ENCODE data around the gene SHD.

SHD gene

DNA sequence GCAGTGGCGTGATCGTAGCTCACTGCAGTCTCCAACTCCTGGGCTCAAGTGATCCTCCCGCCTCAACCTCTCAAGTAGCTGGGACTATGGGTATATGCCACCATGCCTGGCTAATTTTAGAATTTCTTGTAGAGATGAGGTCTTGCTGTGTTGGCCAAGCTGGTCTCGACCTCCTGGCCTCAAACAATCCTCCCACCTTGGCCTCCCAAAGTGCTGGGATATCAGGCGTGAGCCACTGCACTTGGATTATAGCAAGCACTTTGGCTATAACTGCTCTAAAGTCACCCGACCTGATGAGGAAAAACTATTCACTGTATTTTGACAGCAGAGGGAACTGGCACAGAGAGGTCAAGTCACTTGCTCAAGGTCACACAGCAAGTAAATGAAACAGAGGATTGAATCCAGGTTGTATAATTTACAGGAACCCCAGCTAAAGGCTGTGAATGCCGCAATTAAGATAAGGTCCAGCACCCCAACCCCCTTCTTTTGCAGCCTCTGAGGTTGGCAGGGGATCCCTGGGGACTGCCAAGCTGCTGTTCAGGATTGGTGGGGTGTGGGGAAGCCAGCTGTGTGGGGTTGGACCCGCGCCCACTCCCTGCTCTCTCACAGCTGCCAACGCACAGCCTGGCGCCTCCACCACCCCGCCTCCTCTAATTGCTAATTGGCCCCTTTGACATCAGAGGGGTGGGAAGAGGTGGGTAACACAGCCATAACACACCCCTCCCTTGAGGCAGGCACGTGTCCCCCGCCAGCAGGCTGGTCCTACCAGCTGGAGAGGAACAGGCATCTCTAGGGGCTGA lies 17.1 kb downstream of the SHD start:
- no peak overlapping the region for H3K27ac ChIP-seq (replicated peaks)
- H3K4me3 ChIP-seq (replicated peaks; ENCODE audit: insufficient read depth, low read length) = no peak overlapping the region
- H3K27me3 ChIP-seq (ENCODE audit: insufficient read depth, poor library complexity, severe bottlenecking) = no peaks in the 10 kb centered on the region
- TF ChIP-seq POLR2AphosphoS5 (IDR thresholded peaks at IDR 0.05; ENCODE audit: low read depth) (no peak), CTCF (IDR thresholded peaks at IDR 0.05; ENCODE audit: insufficient read depth, low read length) (no peak), GABPA (IDR thresholded peaks at IDR 0.05; ENCODE audit: low read depth) (no peak), SPI1 (IDR thresholded peaks at IDR 0.05; ENCODE audit: borderline replicate concordance, low read depth) (no peak)
- TF ChIP-seq, protein P1, sequence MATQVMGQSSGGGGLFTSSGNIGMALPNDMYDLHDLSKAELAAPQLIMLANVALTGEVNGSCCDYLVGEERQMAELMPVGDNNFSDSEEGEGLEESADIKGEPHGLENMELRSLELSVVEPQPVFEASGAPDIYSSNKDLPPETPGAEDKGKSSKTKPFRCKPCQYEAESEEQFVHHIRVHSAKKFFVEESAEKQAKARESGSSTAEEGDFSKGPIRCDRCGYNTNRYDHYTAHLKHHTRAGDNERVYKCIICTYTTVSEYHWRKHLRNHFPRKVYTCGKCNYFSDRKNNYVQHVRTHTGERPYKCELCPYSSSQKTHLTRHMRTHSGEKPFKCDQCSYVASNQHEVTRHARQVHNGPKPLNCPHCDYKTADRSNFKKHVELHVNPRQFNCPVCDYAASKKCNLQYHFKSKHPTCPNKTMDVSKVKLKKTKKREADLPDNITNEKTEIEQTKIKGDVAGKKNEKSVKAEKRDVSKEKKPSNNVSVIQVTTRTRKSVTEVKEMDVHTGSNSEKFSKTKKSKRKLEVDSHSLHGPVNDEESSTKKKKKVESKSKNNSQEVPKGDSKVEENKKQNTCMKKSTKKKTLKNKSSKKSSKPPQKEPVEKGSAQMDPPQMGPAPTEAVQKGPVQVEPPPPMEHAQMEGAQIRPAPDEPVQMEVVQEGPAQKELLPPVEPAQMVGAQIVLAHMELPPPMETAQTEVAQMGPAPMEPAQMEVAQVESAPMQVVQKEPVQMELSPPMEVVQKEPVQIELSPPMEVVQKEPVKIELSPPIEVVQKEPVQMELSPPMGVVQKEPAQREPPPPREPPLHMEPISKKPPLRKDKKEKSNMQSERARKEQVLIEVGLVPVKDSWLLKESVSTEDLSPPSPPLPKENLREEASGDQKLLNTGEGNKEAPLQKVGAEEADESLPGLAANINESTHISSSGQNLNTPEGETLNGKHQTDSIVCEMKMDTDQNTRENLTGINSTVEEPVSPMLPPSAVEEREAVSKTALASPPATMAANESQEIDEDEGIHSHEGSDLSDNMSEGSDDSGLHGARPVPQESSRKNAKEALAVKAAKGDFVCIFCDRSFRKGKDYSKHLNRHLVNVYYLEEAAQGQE (IDR thresholded peaks at IDR 0.05; ENCODE audit: insufficient replicate concordance, low read depth) = no peak
- no peak for DNase-seq (ENCODE audit: low read depth in 1 of 2, low spot score in 1 of 2)

- no peak for DNase-seq (ENCODE audit: low read depth in 1 of 2, low spot score in 1 of 2)
- Histone ChIP-seq H3K4me3 (replicated peaks; ENCODE audit: insufficient read depth, low read length) (no peak overlapping the region), H3K27me3 (ENCODE audit: insufficient read depth, poor library complexity, severe bottlenecking) (no peaks in the 10 kb centered on the region), H3K27ac (replicated peaks) (no peak overlapping the region)
- TF ChIP-seq GABPA (IDR thresholded peaks at IDR 0.05; ENCODE audit: low read depth) (no peak), SPI1 (IDR thresholded peaks at IDR 0.05; ENCODE audit: borderline replicate concordance, low read depth) (no peak), POLR2AphosphoS5 (IDR thresholded peaks at IDR 0.05; ENCODE audit: low read depth) (no peak), CTCF (IDR thresholded peaks at IDR 0.05; ENCODE audit: insufficient read depth, low read length) (no peak)
- TF ChIP-seq, protein P1 (IDR thresholded peaks at IDR 0.05; ENCODE audit: insufficient replicate concordance, low read depth) = no peak
Measured at GRCh38 chr19:4297901-4298809, 19.1 kb downstream of the SHD start.

GRCh38 chr19:4298810-4299550 lies 19.9 kb downstream of the SHD start:
- DNase-seq (ENCODE audit: low read depth in 1 of 2, low spot score in 1 of 2) = no peak
- peaks cover under 1% of the 10 kb centered on the region for H3K27me3 ChIP-seq (ENCODE audit: insufficient read depth, poor library complexity, severe bottlenecking)
- H3K4me3 ChIP-seq (replicated peaks; ENCODE audit: insufficient read depth, low read length) = no peak overlapping the region
- no peak overlapping the region for H3K27ac ChIP-seq (replicated peaks)
- TF ChIP-seq POLR2AphosphoS5 (IDR thresholded peaks at IDR 0.05; ENCODE audit: low read depth) (no peak), CTCF (IDR thresholded peaks at IDR 0.05; ENCODE audit: insufficient read depth, low read length) (no peak), SPI1 (IDR thresholded peaks at IDR 0.05; ENCODE audit: borderline replicate concordance, low read depth) (no peak), GABPA (IDR thresholded peaks at IDR 0.05; ENCODE audit: low read depth) (no peak)
- TF ChIP-seq, protein P1 (IDR thresholded peaks at IDR 0.05; ENCODE audit: insufficient replicate concordance, low read depth) = no peak

Measured in HL-60 (cell line).